ENCODE data around the gene ZNF25. TPM values are rescaled to one million over a fixed set of nuclear protein-coding genes. Genes with fewer than 3 reads are reported as not detected.
"Not testable (repeated sequence)": the region's sequence is repeated elsewhere in the genome, so short reads cannot be mapped to it uniquely, and the experiment has no call there.

The ZNF25 gene
- total RNA-seq, 6 experiments from 2014 or later: 1.1 to 3.1 (median 2.6) TPM

GRCh38 chr10:37947526-37947925 lies 28.9 kb downstream of the ZNF25 start:
- Histone ChIP-seq H3K27ac (no peak overlapping the region), H3K36me3 (peaks cover 0 to 4% (median under 1%) of the 10 kb centered on the region in 4 donors), H3K27me3 (no peaks in the 10 kb centered on the region), H3K4me1 (no peaks in the 10 kb centered on the region), H3K4me3 (no peak overlapping the region), H3K9me3 (no peaks in the 10 kb centered on the region)
- DNase-seq (no peak), ATAC-seq (no peak)
- TF ChIP-seq, protein P1, sequence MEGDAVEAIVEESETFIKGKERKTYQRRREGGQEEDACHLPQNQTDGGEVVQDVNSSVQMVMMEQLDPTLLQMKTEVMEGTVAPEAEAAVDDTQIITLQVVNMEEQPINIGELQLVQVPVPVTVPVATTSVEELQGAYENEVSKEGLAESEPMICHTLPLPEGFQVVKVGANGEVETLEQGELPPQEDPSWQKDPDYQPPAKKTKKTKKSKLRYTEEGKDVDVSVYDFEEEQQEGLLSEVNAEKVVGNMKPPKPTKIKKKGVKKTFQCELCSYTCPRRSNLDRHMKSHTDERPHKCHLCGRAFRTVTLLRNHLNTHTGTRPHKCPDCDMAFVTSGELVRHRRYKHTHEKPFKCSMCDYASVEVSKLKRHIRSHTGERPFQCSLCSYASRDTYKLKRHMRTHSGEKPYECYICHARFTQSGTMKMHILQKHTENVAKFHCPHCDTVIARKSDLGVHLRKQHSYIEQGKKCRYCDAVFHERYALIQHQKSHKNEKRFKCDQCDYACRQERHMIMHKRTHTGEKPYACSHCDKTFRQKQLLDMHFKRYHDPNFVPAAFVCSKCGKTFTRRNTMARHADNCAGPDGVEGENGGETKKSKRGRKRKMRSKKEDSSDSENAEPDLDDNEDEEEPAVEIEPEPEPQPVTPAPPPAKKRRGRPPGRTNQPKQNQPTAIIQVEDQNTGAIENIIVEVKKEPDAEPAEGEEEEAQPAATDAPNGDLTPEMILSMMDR (IDR thresholded peaks at IDR 0.05): no peak
- TF ChIP-seq POLR2A (IDR thresholded peaks at IDR 0.05): no peak
- intact Hi-C loops (cut with DNase I): no loop called here

GRCh38 chr10:37937864-37938263 lies 38.6 kb downstream of the ZNF25 start:
- no peaks in the 10 kb centered on the region for H3K27me3 ChIP-seq
- DNase-seq (no peak), ATAC-seq (no peak)
- WGBS (ENCODE audit: insufficient coverage, low coverage, low lambda C conversion rate, missing lambda C conversion rate): 36% methylated on average over 2 of the region's 5 CpGs
- no peaks in the 10 kb centered on the region for H3K4me1 ChIP-seq
- intact Hi-C loops (cut with DNase I): no loop called here
- TF ChIP-seq POLR2A (IDR thresholded peaks at IDR 0.05): no peak
- TF ChIP-seq, protein P1 (IDR thresholded peaks at IDR 0.05): no peak
- H3K4me3 ChIP-seq: no peak overlapping the region
- no peaks in the 10 kb centered on the region for H3K9me3 ChIP-seq
- H3K27ac ChIP-seq: no peak overlapping the region
- H3K36me3 ChIP-seq: no peaks in the 10 kb centered on the region

GRCh38 chr10:37934791-37935190 lies 41.7 kb downstream of the ZNF25 start:
- no peak for DNase-seq
- TF ChIP-seq, protein P1 (IDR thresholded peaks at IDR 0.05): no peak
- no peak for TF ChIP-seq POLR2A (IDR thresholded peaks at IDR 0.05)
- H3K27me3 ChIP-seq: no peaks in the 10 kb centered on the region
- H3K9me3 ChIP-seq: no peaks in the 10 kb centered on the region
- no peak for ATAC-seq
- H3K4me1 ChIP-seq: no peaks in the 10 kb centered on the region
- no peak overlapping the region for H3K27ac ChIP-seq
- H3K36me3 ChIP-seq: no peaks in the 10 kb centered on the region
- WGBS (ENCODE audit: insufficient coverage, low coverage, low lambda C conversion rate, missing lambda C conversion rate): 29% methylated on average over 1 of the region's 2 CpGs
- H3K4me3 ChIP-seq: no peak overlapping the region
- intact Hi-C loops (cut with DNase I): no loop called here

DNA sequence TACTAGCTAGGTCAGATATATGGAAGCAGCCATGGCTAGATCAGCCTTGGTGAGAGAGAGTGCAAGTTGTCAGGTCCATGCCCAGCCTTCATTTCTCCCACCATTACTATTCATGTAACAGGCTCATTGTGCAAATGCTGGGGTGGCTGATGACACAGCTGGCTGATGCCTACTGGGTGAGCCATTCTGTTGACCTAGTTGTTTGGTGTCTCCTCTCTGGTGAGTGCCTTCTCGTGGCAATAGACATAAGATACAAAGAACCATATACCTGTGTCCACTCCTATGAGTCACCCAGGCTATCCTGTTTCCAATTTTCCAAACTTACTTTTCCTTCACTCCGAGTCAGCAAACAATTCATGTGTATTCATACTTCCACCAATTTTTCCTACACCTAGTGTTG lies 46.0 kb downstream of the ZNF25 start:
- ATAC-seq: no peak
- Histone ChIP-seq H3K27ac (no peak overlapping the region), H3K4me3 (no peak overlapping the region), H3K36me3 (no peaks in the 10 kb centered on the region), H3K9me3 (no peaks in the 10 kb centered on the region), H3K27me3 (no peaks in the 10 kb centered on the region), H3K4me1 (no peaks in the 10 kb centered on the region)
- DNase-seq: no peak
- intact Hi-C loops (cut with DNase I): no loop called here
- WGBS (ENCODE audit: insufficient coverage, low coverage, low lambda C conversion rate, missing lambda C conversion rate): 25% methylated on average over 2 of the region's 2 CpGs
- TF ChIP-seq POLR2A (IDR thresholded peaks at IDR 0.05): no peak
- TF ChIP-seq, protein P1 (IDR thresholded peaks at IDR 0.05): no peak

DNA sequence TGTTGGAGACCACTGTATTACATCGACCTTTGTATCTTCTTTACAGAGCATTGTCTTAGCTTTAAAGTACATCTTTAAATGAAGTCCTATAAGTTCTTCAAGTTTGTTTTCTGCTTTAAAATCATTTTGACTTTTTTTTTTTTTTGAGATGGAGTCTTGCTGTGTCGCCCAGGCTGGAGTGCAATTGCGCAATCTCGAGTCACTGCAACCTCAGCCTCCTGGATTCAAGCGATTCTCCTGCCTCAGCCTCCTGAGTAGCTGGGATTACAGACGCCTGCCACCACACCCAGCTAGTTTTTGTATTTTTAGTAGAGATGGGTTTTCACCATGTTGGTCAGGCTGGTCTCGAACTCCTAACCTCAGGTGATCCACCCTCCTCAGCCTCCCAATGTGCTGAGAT lies 68.3 kb downstream of the ZNF25 start:
- ATAC-seq; H3K4me1 ChIP-seq; DNase-seq; H3K9me3 ChIP-seq; H3K27me3 ChIP-seq; H3K4me3 ChIP-seq; H3K27ac ChIP-seq; H3K36me3 ChIP-seq; intact Hi-C loops (cut with DNase I): not testable (repeated sequence)
- 61% methylated on average over 7 of the region's 7 CpGs for WGBS (ENCODE audit: insufficient coverage, low coverage, low lambda C conversion rate, missing lambda C conversion rate)

All from right lobe of liver (tissue), 6 donors.